A549 (cell line): ENCODE measurements around the gene ETFB.

ENCODE experiments used
- HOXA7 ChIP-seq: fragments of 250-450 bp; sonication (Bioruptor Pico); IDR thresholded peaks from 2 replicates; pipeline ENCODE4 v1.5.0; 2020; ENCODE audit warnings: mild to moderate bottlenecking, moderate library complexity
- TF ChIP-seq, protein P1 (sequence below): fragments of >200 bp; sonication (Bioruptor Twin); formaldehyde crosslinking; IDR thresholded peaks from 3 replicates; pipeline ENCODE4 v1.5.1; 2016

DNA sequence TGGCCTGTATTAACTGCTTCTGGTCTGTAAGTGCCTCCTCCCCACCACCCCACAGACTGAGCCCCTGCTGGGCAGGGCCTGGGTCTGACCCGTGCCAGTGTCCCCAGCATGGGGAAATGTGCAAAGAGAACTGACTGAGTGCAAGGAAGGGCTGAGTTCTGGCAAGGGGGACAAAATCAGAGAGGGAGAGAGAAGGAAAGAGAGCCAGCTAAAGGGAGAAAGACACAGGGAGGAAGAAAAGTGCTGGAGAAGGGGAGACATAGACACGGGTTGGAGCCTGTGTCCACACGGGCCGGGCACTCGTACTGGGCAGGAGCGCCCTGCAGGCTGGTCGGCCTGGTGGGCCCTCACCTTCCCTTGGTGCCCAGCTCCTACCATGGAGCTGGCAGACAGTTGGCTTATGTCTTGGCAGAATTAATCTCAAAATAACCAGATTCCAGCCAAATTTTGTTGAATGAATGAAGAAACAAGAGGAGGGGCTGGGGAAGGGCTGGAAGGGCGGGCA is 5.0 kb upstream of the ETFB start:
- no peak for TF ChIP-seq HOXA7
- TF ChIP-seq, protein P1, sequence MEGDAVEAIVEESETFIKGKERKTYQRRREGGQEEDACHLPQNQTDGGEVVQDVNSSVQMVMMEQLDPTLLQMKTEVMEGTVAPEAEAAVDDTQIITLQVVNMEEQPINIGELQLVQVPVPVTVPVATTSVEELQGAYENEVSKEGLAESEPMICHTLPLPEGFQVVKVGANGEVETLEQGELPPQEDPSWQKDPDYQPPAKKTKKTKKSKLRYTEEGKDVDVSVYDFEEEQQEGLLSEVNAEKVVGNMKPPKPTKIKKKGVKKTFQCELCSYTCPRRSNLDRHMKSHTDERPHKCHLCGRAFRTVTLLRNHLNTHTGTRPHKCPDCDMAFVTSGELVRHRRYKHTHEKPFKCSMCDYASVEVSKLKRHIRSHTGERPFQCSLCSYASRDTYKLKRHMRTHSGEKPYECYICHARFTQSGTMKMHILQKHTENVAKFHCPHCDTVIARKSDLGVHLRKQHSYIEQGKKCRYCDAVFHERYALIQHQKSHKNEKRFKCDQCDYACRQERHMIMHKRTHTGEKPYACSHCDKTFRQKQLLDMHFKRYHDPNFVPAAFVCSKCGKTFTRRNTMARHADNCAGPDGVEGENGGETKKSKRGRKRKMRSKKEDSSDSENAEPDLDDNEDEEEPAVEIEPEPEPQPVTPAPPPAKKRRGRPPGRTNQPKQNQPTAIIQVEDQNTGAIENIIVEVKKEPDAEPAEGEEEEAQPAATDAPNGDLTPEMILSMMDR, result no peak
